Stimulated activated CD8-positive, alpha-beta memory T cell treated with anti-CD3 and anti-CD28 coated beads, Interleukin-15, amount 100 ng/mL, for 24 hours (primary cell): ENCODE data around the gene EIF2AK2.
A peak's percentile ranks its signal among the peaks of the same experiment; 100 is the strongest.
"Not testable (repeated sequence)": the region's sequence is repeated elsewhere in the genome, so short reads cannot be mapped to it uniquely, and the experiment has no call there.

Source experiments
- DNase-seq: peaks from one replicate; pipeline ENCODE4 v3.0.0-alpha.2; 2020; ENCODE audit warnings: low read depth

The EIF2AK2 gene

GRCh38 chr2:37156857-37157714, at the start of gene EIF2AK2:
EIF2AK2 (minus strand) TSS chr2:37156980; CDS start chr2:37147806, 9,174 bp downstream.
- DNase-seq, result peak; percentile 46

- no peak for DNase-seq
Measured at GRCh38 chr2:37205689-37206341, 49.0 kb upstream of the EIF2AK2 start.

- not testable (repeated sequence) for DNase-seq
Measured at GRCh38 chr2:37205071-37205661, 48.4 kb upstream of the EIF2AK2 start.

GRCh38 chr2:37203708-37204107, 46.9 kb upstream of the EIF2AK2 start:
- DNase-seq, result no peak

- DNase-seq, result no peak
Measured at GRCh38 chr2:37201766-37202165, 45.0 kb upstream of the EIF2AK2 start.

GRCh38 chr2:37201208-37201607, 44.4 kb upstream of the EIF2AK2 start:
- DNase-seq, result no peak

GRCh38 chr2:37198681-37199065, 41.9 kb upstream of the EIF2AK2 start:
- no peak for DNase-seq

GRCh38 chr2:37196320-37197195, 39.8 kb upstream of the EIF2AK2 start, which contains the start of gene CEBPZOS:
CEBPZOS (plus strand) TSS chr2:37196496; CDS start chr2:37199705, 3,209 bp downstream.
- peak; percentile 77 for DNase-seq

- DNase-seq, result not testable (repeated sequence)
Measured at GRCh38 chr2:37195862-37196319, 39.1 kb upstream of the EIF2AK2 start.

- DNase-seq, result no peak
Measured at GRCh38 chr2:37192551-37192950, 35.8 kb upstream of the EIF2AK2 start.

GRCh38 chr2:37191747-37192146, 35.0 kb upstream of the EIF2AK2 start:
- DNase-seq, result no peak

- DNase-seq, result no peak
Measured at GRCh38 chr2:37191253-37191652, 34.5 kb upstream of the EIF2AK2 start.

- no peak for DNase-seq
Measured at GRCh38 chr2:37190290-37190689, 33.5 kb upstream of the EIF2AK2 start.

GRCh38 chr2:37189452-37190153, 32.8 kb upstream of the EIF2AK2 start:
- DNase-seq, result no peak

GRCh38 chr2:37188570-37188969, 31.8 kb upstream of the EIF2AK2 start, which contains the start of gene SULT6B1:
SULT6B1 (minus strand) TSS chr2:37188670; CDS start chr2:37188640, 30 bp downstream.
- DNase-seq, result no peak

GRCh38 chr2:37181726-37182684, 25.2 kb upstream of the EIF2AK2 start:
- no peak for DNase-seq

- no peak for DNase-seq
Measured at GRCh38 chr2:37180640-37181039, 23.9 kb upstream of the EIF2AK2 start.

GRCh38 chr2:37180006-37180639, 23.3 kb upstream of the EIF2AK2 start:
- DNase-seq, result no peak

- no peak for DNase-seq
Measured at GRCh38 chr2:37173741-37174140, 17.0 kb upstream of the EIF2AK2 start.
